PC-9 (cell line): Measurements from ENCODE around the gene IMMP2L. TPM values are rescaled to one million over a fixed set of nuclear protein-coding genes. Genes with fewer than 3 reads are reported as not detected.
A peak's percentile ranks its signal among the peaks of the same experiment; 100 is the strongest.

Source experiments
- BruUV-seq: library from RNA; stranded (reverse); fragments of 400-500 nt; replicated peaks from 2 replicates; lab custom pipeline; 2021; lab: Mats Ljungman, UMichigan
- CTCF ChIA-PET: fragments of 300-600 bp; sonication (Branson Sonifier 250); formaldehyde crosslinking; loops from one replicate; lab custom pipeline; 2022; ENCODE audit warnings: antibody characterized with exemption; lab: Charles Lee
- POLR2A ChIA-PET: fragments of 300-600 bp; sonication (Branson Sonifier 250); formaldehyde crosslinking; loops from one replicate; lab custom pipeline; 2022; ENCODE audit warnings: antibody characterized with exemption; ENCODE audit not compliant: unreplicated experiment; lab: Charles Lee
- DNase-seq, 2 experiments: peaks; one replicate each; pipeline versions ENCODE4 v3.0.0 to v3.0.0-alpha.2; 2015 to 2022; ENCODE audit warnings: mixed read lengths in 1 of 2
- H2AFZ ChIP-seq: fragments of 200-600 bp; sonication (generic); 2 replicates; pipeline ENCODE4 v1.8.1; 2017; ENCODE audit warnings: antibody characterized with exemption
- H3F3A ChIP-seq: fragments of 200-600 bp; sonication (generic); 2 replicates; pipeline ENCODE4 v1.8.1; 2017; ENCODE audit warnings: antibody characterized with exemption, mild to moderate bottlenecking, low read depth; ENCODE audit not compliant: insufficient read depth
- H3K27ac ChIP-seq: fragments of 200-600 bp; sonication (generic); 2 replicates; pipeline ENCODE4 v1.6.1; 2016; ENCODE audit warnings: mixed run types
- H3K27me3 ChIP-seq: fragments of 200-600 bp; sonication (generic); 2 replicates; pipeline ENCODE4 v1.6.1; 2016; ENCODE audit warnings: low read depth, mixed run types; ENCODE audit not compliant: insufficient read depth
- H3K36me3 ChIP-seq: fragments of 200-600 bp; sonication (generic); 2 replicates; pipeline ENCODE4 v1.6.1; 2016; ENCODE audit warnings: low read depth, mixed run types
- H3K4me1 ChIP-seq: fragments of 200-600 bp; sonication (generic); replicated peaks from 2 replicates; pipeline ENCODE4 v1.6.1; 2016; ENCODE audit warnings: mixed run types; ENCODE audit not compliant: insufficient read depth
- H3K4me2 ChIP-seq: fragments of 200-600 bp; sonication (generic); 2 replicates; pipeline ENCODE4 v1.6.1; 2017; ENCODE audit warnings: mixed run types
- H3K4me3 ChIP-seq: fragments of 200-600 bp; sonication (generic); 2 replicates; pipeline ENCODE4 v1.6.1; 2016; ENCODE audit warnings: mixed run types
- H3K79me2 ChIP-seq: fragments of 200-600 bp; sonication (generic); 2 replicates; pipeline ENCODE4 v1.6.1; 2017; ENCODE audit warnings: low read depth, mixed run types
- H3K9me2 ChIP-seq: fragments of 200-600 bp; sonication (generic); 2 replicates; pipeline ENCODE4 v1.8.1; 2017; ENCODE audit warnings: mild to moderate bottlenecking; ENCODE audit not compliant: insufficient read depth
- H3K9me3 ChIP-seq: fragments of 200-600 bp; sonication (generic); 2 replicates; pipeline ENCODE4 v1.8.1; 2016; ENCODE audit warnings: low read depth; ENCODE audit not compliant: insufficient read depth
- H4K20me1 ChIP-seq: fragments of 200-600 bp; sonication (generic); 2 replicates; pipeline ENCODE4 v1.8.1; 2017; ENCODE audit not compliant: insufficient read depth
- EZH2 ChIP-seq: fragments of 200-600 bp; sonication (generic); IDR thresholded peaks from 2 replicates; pipeline ENCODE4 v1.8.0; 2017; ENCODE audit warnings: antibody characterized with exemption, low read depth
- intact Hi-C: fragments of 100-400 bp; cut with micrococcal nuclease; formaldehyde crosslinking; loops from one replicate; pipeline ENCODE4 v1.10.0; 2022; ENCODE audit not compliant: unreplicated experiment
- total RNA-seq: library from RNA; stranded (reverse); gene quantifications from 2 replicates; pipeline ENCODE4 v1.2.3, GENCODE V29; 2021
- TF ChIP-seq, protein P1 (sequence below): fragments of 200-600 bp; sonication (generic); conservative IDR thresholded peaks from 2 replicates; pipeline ENCODE4 v1.6.1; 2017; ENCODE audit warnings: mixed run types, antibody characterized with exemption, mild to moderate bottlenecking, moderate library complexity

The IMMP2L gene
- total RNA-seq, 1 experiment from 2014 or later, result 40.5 TPM

GRCh38 chr7:110760341-110760740 is 802.0 kb downstream of the IMMP2L start:
- no peaks in the 10 kb centered on the region for H4K20me1 ChIP-seq
- no TSS peak for BruUV-seq
- no peaks in the 10 kb centered on the region for H3F3A ChIP-seq
- H3K4me2 ChIP-seq, result no peak overlapping the region
- ChIA-PET POLR2A (no interaction called here), CTCF (no interaction called here)
- H2AFZ ChIP-seq, result no peak overlapping the region
- H3K4me1 ChIP-seq, result peaks cover 22% of the 10 kb centered on the region
- no peaks in the 10 kb centered on the region for H3K9me3 ChIP-seq
- no peaks in the 10 kb centered on the region for H3K27me3 ChIP-seq
- TF ChIP-seq, protein P1, sequence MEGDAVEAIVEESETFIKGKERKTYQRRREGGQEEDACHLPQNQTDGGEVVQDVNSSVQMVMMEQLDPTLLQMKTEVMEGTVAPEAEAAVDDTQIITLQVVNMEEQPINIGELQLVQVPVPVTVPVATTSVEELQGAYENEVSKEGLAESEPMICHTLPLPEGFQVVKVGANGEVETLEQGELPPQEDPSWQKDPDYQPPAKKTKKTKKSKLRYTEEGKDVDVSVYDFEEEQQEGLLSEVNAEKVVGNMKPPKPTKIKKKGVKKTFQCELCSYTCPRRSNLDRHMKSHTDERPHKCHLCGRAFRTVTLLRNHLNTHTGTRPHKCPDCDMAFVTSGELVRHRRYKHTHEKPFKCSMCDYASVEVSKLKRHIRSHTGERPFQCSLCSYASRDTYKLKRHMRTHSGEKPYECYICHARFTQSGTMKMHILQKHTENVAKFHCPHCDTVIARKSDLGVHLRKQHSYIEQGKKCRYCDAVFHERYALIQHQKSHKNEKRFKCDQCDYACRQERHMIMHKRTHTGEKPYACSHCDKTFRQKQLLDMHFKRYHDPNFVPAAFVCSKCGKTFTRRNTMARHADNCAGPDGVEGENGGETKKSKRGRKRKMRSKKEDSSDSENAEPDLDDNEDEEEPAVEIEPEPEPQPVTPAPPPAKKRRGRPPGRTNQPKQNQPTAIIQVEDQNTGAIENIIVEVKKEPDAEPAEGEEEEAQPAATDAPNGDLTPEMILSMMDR, result no peak
- no peak for TF ChIP-seq EZH2
- no peaks in the 10 kb centered on the region for H3K36me3 ChIP-seq
- intact Hi-C loops, result no loop called here
- H3K79me2 ChIP-seq, result no peaks in the 10 kb centered on the region
- no peak overlapping the region for H3K27ac ChIP-seq
- H3K9me2 ChIP-seq, result no peaks in the 10 kb centered on the region
- H3K4me3 ChIP-seq, result no peak overlapping the region
- no peak for DNase-seq

- H3K4me2 ChIP-seq, result peak overlapping the region; percentile 15; the same call in 1 of the 2 replicates
- no peaks in the 10 kb centered on the region for H3K36me3 ChIP-seq
- H3K9me3 ChIP-seq, result no peaks in the 10 kb centered on the region
- no peaks in the 10 kb centered on the region for H4K20me1 ChIP-seq
- peak overlapping the region; percentile 11; the same call in 1 of the 2 replicates for H3K27ac ChIP-seq
- no peaks in the 10 kb centered on the region for H3F3A ChIP-seq
- DNase-seq, result peak; percentile 21 to 74
- no peaks in the 10 kb centered on the region for H3K9me2 ChIP-seq
- no TSS peak for BruUV-seq
- no peak overlapping the region for H2AFZ ChIP-seq
- no peak overlapping the region for H3K4me3 ChIP-seq
- H3K79me2 ChIP-seq, result no peaks in the 10 kb centered on the region
- POLR2A ChIA-PET, result no interaction called here
- peaks cover 22% of the 10 kb centered on the region for H3K4me1 ChIP-seq
- TF ChIP-seq, protein P1, result no peak
- TF ChIP-seq EZH2, result no peak
- CTCF ChIA-PET, result no interaction called here
- intact Hi-C loops, result no loop called here
- H3K27me3 ChIP-seq, result no peaks in the 10 kb centered on the region
Observed at GRCh38 chr7:110759069-110759468, 803.2 kb downstream of the IMMP2L start.

GRCh38 chr7:110754649-110755048 is 807.6 kb downstream of the IMMP2L start:
- BruUV-seq, result no TSS peak
- Histone ChIP-seq H3K27ac (no peak overlapping the region), H3K79me2 (no peaks in the 10 kb centered on the region), H3K9me3 (no peaks in the 10 kb centered on the region), H3K4me3 (no peak overlapping the region), H3K4me1 (peaks cover 18% of the 10 kb centered on the region), H3F3A (no peaks in the 10 kb centered on the region), H3K9me2 (no peaks in the 10 kb centered on the region), H3K36me3 (no peaks in the 10 kb centered on the region), H3K4me2 (no peak overlapping the region), H2AFZ (no peak overlapping the region), H4K20me1 (no peaks in the 10 kb centered on the region), H3K27me3 (no peaks in the 10 kb centered on the region)
- DNase-seq, result no peak
- ChIA-PET POLR2A (no interaction called here), CTCF (no interaction called here)
- intact Hi-C loops, result no loop called here
- TF ChIP-seq EZH2, result no peak
- TF ChIP-seq, protein P1, result no peak
